NCI-H2227 (cell line): ENCODE results near the gene PPFIA2.

Source experiments
- DNase-seq: peaks from one replicate; lab custom pipeline; 2025; ENCODE audit not compliant: unreplicated experiment; lab: John Stamatoyannopoulos, UW

The PPFIA2 gene

GRCh38 chr12:81461163-81461562, 298.0 kb downstream of the PPFIA2 start:
- DNase-seq = no peak

GRCh38 chr12:81450920-81451739, 308.0 kb downstream of the PPFIA2 start:
- DNase-seq = peak; percentile 69

GRCh38 chr12:81441629-81442028, 317.5 kb downstream of the PPFIA2 start:
- DNase-seq = no peak

GRCh38 chr12:81440001-81440400, 319.1 kb downstream of the PPFIA2 start:
- no peak for DNase-seq

GRCh38 chr12:81439344-81439743, 319.8 kb downstream of the PPFIA2 start:
- no peak for DNase-seq

- peak; percentile 55 for DNase-seq
Measured at GRCh38 chr12:81417056-81417455, 342.1 kb downstream of the PPFIA2 start.

- DNase-seq = no peak
Measured at GRCh38 chr12:81416571-81416970, 342.6 kb downstream of the PPFIA2 start.

GRCh38 chr12:81414441-81414840, 344.7 kb downstream of the PPFIA2 start:
- no peak for DNase-seq

GRCh38 chr12:81412940-81413339, 346.2 kb downstream of the PPFIA2 start:
- DNase-seq = no peak

- DNase-seq = no peak
Measured at GRCh38 chr12:81403348-81403747, 355.8 kb downstream of the PPFIA2 start.

GRCh38 chr12:81401241-81401640, 357.9 kb downstream of the PPFIA2 start:
- no peak for DNase-seq

GRCh38 chr12:81400024-81400423, 359.1 kb downstream of the PPFIA2 start:
- no peak for DNase-seq

GRCh38 chr12:81395431-81395830, 363.7 kb downstream of the PPFIA2 start:
- no peak for DNase-seq

- no peak for DNase-seq
Measured at GRCh38 chr12:81389550-81390099, 369.5 kb downstream of the PPFIA2 start.

GRCh38 chr12:81386101-81386500, 373.0 kb downstream of the PPFIA2 start:
- DNase-seq = no peak

GRCh38 chr12:81381951-81382350, 377.2 kb downstream of the PPFIA2 start:
- DNase-seq = no peak

- DNase-seq = no peak
Measured at GRCh38 chr12:81378601-81379285, 380.4 kb downstream of the PPFIA2 start.

GRCh38 chr12:81377771-81378170, 381.4 kb downstream of the PPFIA2 start:
- no peak for DNase-seq

- DNase-seq = no peak
Measured at GRCh38 chr12:81375969-81376368, 383.2 kb downstream of the PPFIA2 start.

GRCh38 chr12:81370456-81370855, 388.7 kb downstream of the PPFIA2 start:
- DNase-seq = no peak

- DNase-seq = no peak
Measured at GRCh38 chr12:81369175-81369574, 390.0 kb downstream of the PPFIA2 start.

GRCh38 chr12:81365284-81365683, 393.9 kb downstream of the PPFIA2 start:
- DNase-seq = no peak
